ENCODE data around the gene MUCL1.

DNA sequence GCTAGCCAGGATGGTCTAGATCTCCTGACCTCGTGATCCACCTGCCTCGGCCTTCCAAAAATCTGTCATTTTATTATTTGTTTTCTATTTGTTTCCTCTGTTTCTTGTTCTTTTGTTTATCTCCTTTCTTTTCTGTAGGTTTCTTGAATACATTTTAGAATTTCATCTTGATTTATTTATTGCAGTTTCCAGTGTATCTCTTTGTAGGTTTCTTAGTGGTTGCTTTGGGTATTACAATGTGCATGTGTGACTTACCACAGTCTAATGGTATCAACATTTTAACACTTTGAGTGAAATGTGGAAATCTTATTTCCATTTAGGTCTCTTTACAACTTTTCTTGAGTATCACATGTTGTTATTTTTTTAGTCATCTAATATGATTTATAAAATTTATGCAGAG lies 29.9 kb upstream of the MUCL1 start:
- TF ChIP-seq POLR2A (IDR thresholded peaks at IDR 0.05; ENCODE audit: low read depth, low read length) = no peak
- TF ChIP-seq POLR2AphosphoS5 (IDR thresholded peaks at IDR 0.05; ENCODE audit: low read depth, low read length) = no peak
- no peak for TF ChIP-seq TAF1 (IDR thresholded peaks at IDR 0.05; ENCODE audit: low read depth, low read length)
- no peak for TF ChIP-seq SPI1 (IDR thresholded peaks at IDR 0.05; ENCODE audit: low read depth, low read length)
- no peak for TF ChIP-seq POU2F2 (IDR thresholded peaks at IDR 0.05; ENCODE audit: low read depth, low read length)
